Transverse colon (tissue), 4 donors: ENCODE results near the gene USP17L29.
"Not testable (repeated sequence)": the region's sequence is repeated elsewhere in the genome, so short reads cannot be mapped to it uniquely, and the experiment has no call there.

Source experiments
- CTCF ChIP-seq, 5 experiments: fragments of 200-600 bp in 3 of 5; fragments of 450-650 bp in 2 of 5; sonication (generic) in 3 of 5; IDR thresholded peaks; 1 replicate in 2 of 5; 2 replicates in 3 of 5; pipeline ENCODE4 v1.5.1; 2016 to 2017; ENCODE audit warnings: antibody characterized with exemption in 5 of 5, inconsistent platforms in 3 of 5, mild to moderate bottlenecking in 2 of 5, moderate library complexity in 1 of 5
- POLR2A ChIP-seq: fragments of 450-650 bp; IDR thresholded peaks from one replicate; pipeline ENCODE4 v1.6.1; 2016; ENCODE audit warnings: antibody characterized with exemption, mild to moderate bottlenecking, moderate library complexity
- POLR2AphosphoS5 ChIP-seq, 3 donors: sonication (generic); formaldehyde crosslinking; IDR thresholded peaks; one replicate each; pipeline ENCODE4 v1.6.1; 2016; ENCODE audit warnings: antibody characterized with exemption in 3 of 3

GRCh38 chr4:9339103-9339502 is 14.3 kb upstream of the USP17L29 start, which contains the start of gene USP17L5:
- not testable (repeated sequence) for TF ChIP-seq CTCF (IDR thresholded peaks at IDR 0.05); POLR2AphosphoS5 (IDR thresholded peaks at IDR 0.05); POLR2A
